OCI-LY3 (cell line): ENCODE measurements around the gene SPRN.

Experiments
- CTCF ChIP-seq: fragments of 200-600, 300-600 bp; sonication (generic); IDR thresholded peaks from 2 replicates; pipeline ENCODE4 v1.5.1; 2014; ENCODE audit warnings: antibody characterized with exemption, low read length, low read depth
- EZH2phosphoT487 ChIP-seq: fragments of 200-600 bp; shearing (Covaris generic); IDR thresholded peaks from 2 replicates; pipeline ENCODE4 v1.6.1; 2018; ENCODE audit warnings: antibody characterized with exemption, mixed run types, low read depth

GRCh38 chr10:133390597-133391248 lies 33.7 kb downstream of the SPRN start:
- TF ChIP-seq CTCF (no peak), EZH2phosphoT487 (no peak)
